ENCODE data around the gene OSTM1. TPM values are rescaled to one million over a fixed set of nuclear protein-coding genes. Genes with fewer than 3 reads are reported as not detected.

Gene OSTM1
- total RNA-seq, 1 donor from 2014 or later: 59.3 TPM

- Histone ChIP-seq H3K27me3 (peaks cover 92% of the 10 kb centered on the region), H3K4me3 (no peak overlapping the region), H3K27ac (no peak overlapping the region), H3K9me3 (no peaks in the 10 kb centered on the region), H3K4me1 (peaks cover 35% of the 10 kb centered on the region), H3K36me3 (no peaks in the 10 kb centered on the region)
- DNase-seq (no peak), ATAC-seq (no peak)
- TF ChIP-seq CTCF (IDR thresholded peaks at IDR 0.05): no peak
- intact Hi-C loops (cut with DNase I): loop anchor here (10.0 kb wide), 2 partner anchors 375 to 405 kb away; no protein-coding TSS in a partner anchor
These were observed 45.2 kb upstream of the OSTM1 start for GRCh38 chr6:108119769-108120141.

- Histone ChIP-seq H3K4me1 (peaks cover 42% of the 10 kb centered on the region), H3K9me3 (no peaks in the 10 kb centered on the region), H3K27ac (no peak overlapping the region), H3K36me3 (no peaks in the 10 kb centered on the region), H3K27me3 (peaks cover 93% of the 10 kb centered on the region), H3K4me3 (peak overlapping the region; percentile 33)
- DNase-seq: no peak
- intact Hi-C loops (cut with DNase I): loop anchor here (10.0 kb wide), 2 partner anchors 376 to 406 kb away; no protein-coding TSS in a partner anchor
- no peak for ATAC-seq
- TF ChIP-seq CTCF (IDR thresholded peaks at IDR 0.05): no peak
These were observed 44.5 kb upstream of the OSTM1 start for GRCh38 chr6:108118810-108119768.

GRCh38 chr6:108118359-108118724 is 43.8 kb upstream of the OSTM1 start:
- no peak for DNase-seq
- Histone ChIP-seq H3K4me1 (peaks cover 45% of the 10 kb centered on the region), H3K27me3 (peaks cover 93% of the 10 kb centered on the region), H3K36me3 (no peaks in the 10 kb centered on the region), H3K9me3 (no peaks in the 10 kb centered on the region), H3K27ac (no peak overlapping the region), H3K4me3 (peak overlapping the region; percentile 81)
- TF ChIP-seq CTCF (IDR thresholded peaks at IDR 0.05): no peak
- no peak for ATAC-seq
- intact Hi-C loops (cut with DNase I): loop anchor here (10.0 kb wide), 2 partner anchors 376 to 406 kb away; no protein-coding TSS in a partner anchor

GRCh38 chr6:108117427-108118358 is 43.2 kb upstream of the OSTM1 start:
- ATAC-seq (peak; percentile 78), DNase-seq (peak; percentile 79)
- H3K4me3 ChIP-seq: peak overlapping the region; percentile 81
- no peaks in the 10 kb centered on the region for H3K9me3 ChIP-seq
- intact Hi-C loops (cut with DNase I): loop anchor here (10.0 kb wide), 2 partner anchors 377 to 407 kb away; no protein-coding TSS in a partner anchor
- no peak for TF ChIP-seq CTCF (IDR thresholded peaks at IDR 0.05)
- H3K4me1 ChIP-seq: peaks cover 45% of the 10 kb centered on the region
- H3K27me3 ChIP-seq: peaks cover 88% of the 10 kb centered on the region
- H3K27ac ChIP-seq: no peak overlapping the region
- H3K36me3 ChIP-seq: no peaks in the 10 kb centered on the region

Data from upper lobe of right lung (tissue), 1 donor.